Pancreas (tissue), 10 donors: ENCODE data around the gene HACD2. TPM values are rescaled to one million over a fixed set of nuclear protein-coding genes. Genes with fewer than 3 reads are reported as not detected.
"Not testable (repeated sequence)": the region's sequence is repeated elsewhere in the genome, so short reads cannot be mapped to it uniquely, and the experiment has no call there.

Experiments
- ATAC-seq, 4 donors: fragments of 200-7000 bp; cut with Tn5 transposase; one replicate each; pipeline versions ENCODE4 v1.8.0 to v1.9.1; 2020; ENCODE audit warnings: mild to moderate bottlenecking in 4 of 4, moderate library complexity in 4 of 4
- DNase-seq, 6 donors: peaks; one replicate each; pipeline ENCODE4 v3.0.0-alpha.2; 2020
- FAIRE-seq: peaks from 2 replicates; lab custom pipeline; 2012; peaks lifted over from hg19 to GRCh38; lab: Jason Lieb, UNC
- H3K27ac ChIP-seq, 4 donors: fragments of 200-600 bp; sonication (generic); 1 replicate in 3 of 4; 2 replicates in 1 of 4; pipeline versions ENCODE4 v1.5.0 to v1.8.0; 2020
- H3K27me3 ChIP-seq, 4 donors: fragments of 200-600 bp; one replicate each; pipeline ENCODE4 v1.8.0; 2021
- H3K36me3 ChIP-seq, 3 donors: fragments of 200-600 bp; sonication (generic) in 1 of 3; one replicate each; pipeline versions ENCODE4 v1.5.0 to v1.8.0; 2020 to 2021
- H3K4me1 ChIP-seq, 3 donors: fragments of 200-600 bp; one replicate each; pipeline ENCODE4 v1.8.0; 2021
- H3K4me3 ChIP-seq, 4 donors: fragments of 200-600 bp; sonication (generic) in 2 of 4; one replicate each; pipeline versions ENCODE4 v1.5.0 to v1.8.0; 2020 to 2021
- H3K9me3 ChIP-seq, 4 donors: fragments of 200-600 bp; one replicate each; pipeline ENCODE4 v1.8.0; 2021
- CTCF ChIP-seq, 4 donors: fragments of 200-600 bp; sonication (generic) in 3 of 4; IDR thresholded peaks; one replicate each; pipeline versions ENCODE4 v1.5.0 to v1.8.0; 2021; ENCODE audit warnings: antibody characterized with exemption in 4 of 4
- WGBS, 2 donors: extraction: QIAGEN DNeasy Blood & Tissue Kit; methylation state at CpG; one replicate each; pipeline ENCODE4 v1.1.7; 2013; 5-methylcytosine and 5-hydroxymethylcytosine counted together
- intact Hi-C, 3 donors: fragments of 100-400 bp; cut with DNase I; formaldehyde crosslinking; loops; one replicate each; pipeline versions ENCODE4 v1.11.1 to v1.14.2; 2022
- polyA plus RNA-seq, 2 donors: library from polyadenylated mRNA; stranded (reverse); fragments of 200-250 nt; gene quantifications; one replicate each; pipeline ENCODE4 v1.2.3, GENCODE V29; 2013
- total RNA-seq, 6 donors: library from RNA; stranded (reverse); fragmentation: NEBNext Ultra II Directional in 4 of 6; extraction: Animal tissue kit (Norgen Biotek cat#: 25700) in 4 of 6; gene quantifications; one replicate each; pipeline versions ENCODE4 v1.2.1 to v1.2.4, GENCODE V29; 2021 to 2023
- donor health status: healthy with polysubstance abuse.
- donor health status: DM: no; HTN: no; CAD: no; lungs with moderate emphysema.
- donor health status: DM: no; HTN: no; CAD: no.
- donor health status: control.
- donor health status: control.
- donor health status: Bipolar disorder and iron deficiency.
- donor health status: DM: yes; HTN: yes; CAD: no.
- donor health status: DM: no; HTN: no; CAD: no.
- donor health status: DM: no; HTN: no; CAD: no.
- donor health status: DM: yes; HTN: yes; CAD: no.

HACD2 gene
- total and polyA plus RNA-seq, 8 donors = 4.4 to 22.2 (median 13.1) TPM

- H3K4me1 ChIP-seq = peaks cover 0 to 26% (median 19%) of the 10 kb centered on the region in 3 donors
- WGBS, 2 donors = 45 to 47% methylated on average over 5 of the region's 5 CpGs
- no peaks in the 10 kb centered on the region for H3K36me3 ChIP-seq
- intact Hi-C loops = no loop called here
- DNase-seq = no peak
- peak; percentile 78 to 88 (median 84) for ATAC-seq
- no peak overlapping the region for H3K4me3 ChIP-seq
- no peaks in the 10 kb centered on the region for H3K27me3 ChIP-seq
- TF ChIP-seq CTCF (IDR thresholded peaks at IDR 0.05) = no peak
- no peak for FAIRE-seq
- H3K9me3 ChIP-seq = no peaks in the 10 kb centered on the region
- peak overlapping the region in 2 of 4 donors; percentile 44 to 57 for H3K27ac ChIP-seq
Measured at GRCh38 chr3:123605789-123606234, 21.0 kb upstream of the HACD2 start.

GRCh38 chr3:123603153-123603552 lies 18.3 kb upstream of the HACD2 start:
- H3K4me3 ChIP-seq, H3K36me3 ChIP-seq, DNase-seq, ATAC-seq, H3K27ac ChIP-seq, FAIRE-seq, H3K27me3 ChIP-seq, intact Hi-C loops, H3K9me3 ChIP-seq: not testable (repeated sequence)
- 74 to 98% methylated on average over 2 of the region's 2 CpGs for WGBS, 2 donors
- peaks cover 0 to 26% (median 19%) of the 10 kb centered on the region in 3 donors for H3K4me1 ChIP-seq

GRCh38 chr3:123602325-123602724 lies 17.5 kb upstream of the HACD2 start:
- Histone ChIP-seq H3K4me3 (no peak overlapping the region), H3K27me3 (no peaks in the 10 kb centered on the region), H3K4me1 (peaks cover 0 to 26% (median 19%) of the 10 kb centered on the region in 3 donors), H3K9me3 (no peaks in the 10 kb centered on the region), H3K27ac (no peak overlapping the region), H3K36me3 (no peaks in the 10 kb centered on the region)
- intact Hi-C loops = no loop called here
- DNase-seq (peak in 3 of 6 donors; percentile 26 to 56 (median 34)), FAIRE-seq (no peak), ATAC-seq (peak; percentile 43 to 65 (median 50))
- WGBS, 2 donors = 36 to 55% methylated on average over 1 of the region's 1 CpG
- TF ChIP-seq CTCF (IDR thresholded peaks at IDR 0.05) = no peak

GRCh38 chr3:123600863-123601262 lies 16.0 kb upstream of the HACD2 start:
- H3K9me3 ChIP-seq, H3K36me3 ChIP-seq, H3K4me3 ChIP-seq, intact Hi-C loops, DNase-seq, H3K27ac ChIP-seq, ATAC-seq, FAIRE-seq, H3K27me3 ChIP-seq: not testable (repeated sequence)
- peaks cover 0 to 15% (median 6%) of the 10 kb centered on the region in 3 donors for H3K4me1 ChIP-seq

- H3K9me3 ChIP-seq = no peaks in the 10 kb centered on the region
- intact Hi-C loops = no loop called here
- no peak for TF ChIP-seq CTCF (IDR thresholded peaks at IDR 0.05)
- ATAC-seq = no peak
- H3K27me3 ChIP-seq = no peaks in the 10 kb centered on the region
- WGBS, 2 donors = 87 to 95% methylated on average over 4 of the region's 4 CpGs
- no peak for FAIRE-seq
- peaks cover 0 to 8% (median 5%) of the 10 kb centered on the region in 3 donors for H3K4me1 ChIP-seq
- H3K4me3 ChIP-seq = no peak overlapping the region
- no peaks in the 10 kb centered on the region for H3K36me3 ChIP-seq
- H3K27ac ChIP-seq = no peak overlapping the region
- DNase-seq = no peak
Measured at GRCh38 chr3:123597561-123597960, 12.7 kb upstream of the HACD2 start.

GRCh38 chr3:123595396-123596180 lies 10.7 kb upstream of the HACD2 start:
- ATAC-seq (no peak), FAIRE-seq (no peak), DNase-seq (no peak)
- Histone ChIP-seq H3K36me3 (no peaks in the 10 kb centered on the region), H3K9me3 (no peaks in the 10 kb centered on the region), H3K27ac (no peak overlapping the region), H3K27me3 (no peaks in the 10 kb centered on the region), H3K4me1 (no peaks in the 10 kb centered on the region), H3K4me3 (no peak overlapping the region)
- intact Hi-C loops = no loop called here
- WGBS, 2 donors = 48 to 49% methylated on average over 5 of the region's 5 CpGs
- TF ChIP-seq CTCF (IDR thresholded peaks at IDR 0.05) = no peak
